ENCODE results near the gene SPATA16.

The SPATA16 gene

DNA sequence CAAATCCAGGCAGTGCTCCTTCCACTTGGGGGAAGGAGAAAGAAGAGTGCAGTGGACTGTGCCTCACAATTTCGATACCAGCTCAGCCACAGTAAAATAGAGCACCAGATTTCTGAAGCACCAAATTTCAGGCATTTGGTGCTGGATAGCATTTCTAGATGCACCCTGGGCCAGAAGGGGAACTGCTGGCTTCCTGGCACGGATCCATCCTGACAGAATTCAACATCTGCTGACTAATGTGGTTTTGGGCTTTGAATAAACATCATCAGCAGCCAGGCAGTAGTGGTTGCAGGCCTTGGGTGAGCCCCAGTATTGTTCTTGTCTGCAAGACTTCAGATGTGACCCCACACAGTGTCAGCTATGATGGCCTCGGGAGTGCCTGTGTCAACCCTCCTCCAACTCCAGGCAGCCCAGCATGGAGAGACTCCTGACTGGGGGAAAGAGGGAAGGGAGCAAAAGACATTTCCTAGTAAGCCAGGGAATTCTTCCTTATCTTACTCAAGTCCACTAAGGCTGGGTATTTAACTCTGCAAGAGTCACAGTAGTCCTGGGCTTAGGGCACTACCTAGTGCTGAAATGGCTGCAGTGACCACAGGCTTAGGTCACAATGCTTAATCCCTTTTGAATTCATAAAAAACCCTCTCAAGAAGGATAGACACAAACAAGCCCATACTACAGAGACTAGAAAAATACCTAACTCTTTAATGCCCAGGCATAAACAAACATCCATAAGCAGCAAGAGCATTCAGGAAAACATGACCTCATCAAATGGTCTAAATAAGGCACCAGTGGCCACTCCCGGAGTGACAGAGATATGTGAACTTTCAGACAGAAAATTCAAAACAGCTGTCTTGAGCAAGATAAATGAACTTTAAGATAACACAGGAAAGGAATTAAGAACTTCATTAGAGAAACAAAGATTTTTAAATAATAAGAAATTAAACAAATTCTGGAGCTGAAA is 74.7 kb downstream of the SPATA16 start:
- DNase-seq (no peak), ATAC-seq (ENCODE audit: insufficient read depth, low read depth) (peak; percentile 40; the same call in 1 of the 3 replicates)
- TF ChIP-seq, protein P1, sequence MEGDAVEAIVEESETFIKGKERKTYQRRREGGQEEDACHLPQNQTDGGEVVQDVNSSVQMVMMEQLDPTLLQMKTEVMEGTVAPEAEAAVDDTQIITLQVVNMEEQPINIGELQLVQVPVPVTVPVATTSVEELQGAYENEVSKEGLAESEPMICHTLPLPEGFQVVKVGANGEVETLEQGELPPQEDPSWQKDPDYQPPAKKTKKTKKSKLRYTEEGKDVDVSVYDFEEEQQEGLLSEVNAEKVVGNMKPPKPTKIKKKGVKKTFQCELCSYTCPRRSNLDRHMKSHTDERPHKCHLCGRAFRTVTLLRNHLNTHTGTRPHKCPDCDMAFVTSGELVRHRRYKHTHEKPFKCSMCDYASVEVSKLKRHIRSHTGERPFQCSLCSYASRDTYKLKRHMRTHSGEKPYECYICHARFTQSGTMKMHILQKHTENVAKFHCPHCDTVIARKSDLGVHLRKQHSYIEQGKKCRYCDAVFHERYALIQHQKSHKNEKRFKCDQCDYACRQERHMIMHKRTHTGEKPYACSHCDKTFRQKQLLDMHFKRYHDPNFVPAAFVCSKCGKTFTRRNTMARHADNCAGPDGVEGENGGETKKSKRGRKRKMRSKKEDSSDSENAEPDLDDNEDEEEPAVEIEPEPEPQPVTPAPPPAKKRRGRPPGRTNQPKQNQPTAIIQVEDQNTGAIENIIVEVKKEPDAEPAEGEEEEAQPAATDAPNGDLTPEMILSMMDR (IDR thresholded peaks at IDR 0.05; ENCODE audit: borderline replicate concordance, extremely low read depth, low read length, poor library complexity, severe bottlenecking) = no peak
- TF ChIP-seq EZH2 (IDR thresholded peaks at IDR 0.05; ENCODE audit: borderline replicate concordance, low read depth, low read length, severe bottlenecking) = no peak

DNA sequence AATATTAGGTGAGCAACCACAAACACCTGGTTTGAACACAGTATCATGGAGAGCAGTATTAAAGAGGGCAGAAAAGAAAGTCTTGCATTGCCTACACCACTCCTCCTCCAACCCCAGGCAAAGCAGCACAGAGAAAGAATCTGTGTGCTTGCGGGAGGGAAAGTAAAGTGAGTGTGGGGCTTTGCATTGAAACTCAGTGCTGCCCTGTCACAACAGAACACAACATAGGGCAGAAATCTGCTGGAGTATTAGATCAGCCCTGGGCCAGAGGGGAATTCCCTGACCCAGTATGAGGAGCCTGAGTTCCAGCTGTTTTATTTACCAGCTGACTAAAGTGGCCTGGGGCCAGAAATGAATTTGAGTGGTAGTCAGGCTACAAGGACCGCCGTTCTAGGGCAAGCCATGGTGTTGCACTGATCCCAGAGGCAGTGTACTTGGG is 75.5 kb downstream of the SPATA16 start:
- DNase-seq (no peak), ATAC-seq (ENCODE audit: insufficient read depth, low read depth) (peak; percentile 57; the same call in 2 of the 3 replicates)
- H2AFZ ChIP-seq (ENCODE audit: low read depth, low read length) = no peak overlapping the region
- no peaks in the 10 kb centered on the region for H3K79me2 ChIP-seq (ENCODE audit: insufficient read depth, low read length)
- TF ChIP-seq EZH2 (IDR thresholded peaks at IDR 0.05; ENCODE audit: borderline replicate concordance, low read depth, low read length, severe bottlenecking) = no peak
- TF ChIP-seq, protein P1 (IDR thresholded peaks at IDR 0.05; ENCODE audit: borderline replicate concordance, extremely low read depth, low read length, poor library complexity, severe bottlenecking) = no peak
- H3K4me2 ChIP-seq (ENCODE audit: insufficient read depth, low read length) = no peak overlapping the region
- H3K27ac ChIP-seq (ENCODE audit: low read length) = no peak overlapping the region
- H3K36me3 ChIP-seq (ENCODE audit: insufficient read depth, low read length) = no peaks in the 10 kb centered on the region
- no peaks in the 10 kb centered on the region for H3K9me3 ChIP-seq (ENCODE audit: insufficient read depth, low read length, severe bottlenecking)
- H3K9ac ChIP-seq (ENCODE audit: low read depth, low read length) = no peak overlapping the region
- H4K20me1 ChIP-seq (ENCODE audit: insufficient read depth, low read length) = no peaks in the 10 kb centered on the region
- no peaks in the 10 kb centered on the region for H3K4me1 ChIP-seq (ENCODE audit: insufficient read depth, low read length)
- no peak overlapping the region for H3K4me3 ChIP-seq (ENCODE audit: low read depth in 1 of 2, low read length in 2 of 2)
- H3K27me3 ChIP-seq (ENCODE audit: insufficient read depth, low read length, poor library complexity) = no peaks in the 10 kb centered on the region

More for the DNA sequence above, 74.7 kb downstream of the SPATA16 start:
- no peaks in the 10 kb centered on the region for H4K20me1 ChIP-seq (ENCODE audit: insufficient read depth, low read length)
- no peak overlapping the region for H3K4me3 ChIP-seq (ENCODE audit: low read depth in 1 of 2, low read length in 2 of 2)
- no peaks in the 10 kb centered on the region for H3K36me3 ChIP-seq (ENCODE audit: insufficient read depth, low read length)
- H3K9ac ChIP-seq (ENCODE audit: low read depth, low read length) = no peak overlapping the region
- no peak overlapping the region for H2AFZ ChIP-seq (ENCODE audit: low read depth, low read length)
- H3K79me2 ChIP-seq (ENCODE audit: insufficient read depth, low read length) = no peaks in the 10 kb centered on the region
- no peak overlapping the region for H3K4me2 ChIP-seq (ENCODE audit: insufficient read depth, low read length)
- no peaks in the 10 kb centered on the region for H3K27me3 ChIP-seq (ENCODE audit: insufficient read depth, low read length, poor library complexity)
- no peaks in the 10 kb centered on the region for H3K4me1 ChIP-seq (ENCODE audit: insufficient read depth, low read length)
- no peak overlapping the region for H3K27ac ChIP-seq (ENCODE audit: low read length)
- H3K9me3 ChIP-seq (ENCODE audit: insufficient read depth, low read length, severe bottlenecking) = no peaks in the 10 kb centered on the region

DNA sequence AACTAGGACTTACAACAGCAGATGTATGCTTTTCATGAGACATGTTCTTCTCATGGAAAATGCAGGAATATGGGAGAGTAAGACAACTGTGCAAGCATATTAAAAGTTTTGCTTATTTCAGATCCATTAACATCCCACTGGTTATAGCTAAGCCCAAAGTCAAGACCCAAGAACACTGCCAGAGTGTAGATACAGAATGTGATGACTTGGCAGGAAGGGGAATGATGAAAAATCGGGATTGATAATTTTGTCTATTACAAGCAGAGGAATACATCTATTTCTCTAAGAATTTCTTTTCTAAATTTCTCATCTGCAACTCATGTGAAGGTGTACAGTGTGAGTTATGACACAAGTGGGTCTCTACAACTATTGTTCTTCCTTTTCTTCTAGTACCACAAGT is 76.4 kb downstream of the SPATA16 start:
- Histone ChIP-seq H3K4me3 (ENCODE audit: low read depth in 1 of 2, low read length in 2 of 2) (no peak overlapping the region), H3K4me2 (ENCODE audit: insufficient read depth, low read length) (no peak overlapping the region), H3K4me1 (ENCODE audit: insufficient read depth, low read length) (no peaks in the 10 kb centered on the region), H3K79me2 (ENCODE audit: insufficient read depth, low read length) (no peaks in the 10 kb centered on the region), H2AFZ (ENCODE audit: low read depth, low read length) (no peak overlapping the region), H3K9ac (ENCODE audit: low read depth, low read length) (no peak overlapping the region), H3K36me3 (ENCODE audit: insufficient read depth, low read length) (no peaks in the 10 kb centered on the region), H4K20me1 (ENCODE audit: insufficient read depth, low read length) (no peaks in the 10 kb centered on the region), H3K27me3 (ENCODE audit: insufficient read depth, low read length, poor library complexity) (no peaks in the 10 kb centered on the region), H3K9me3 (ENCODE audit: insufficient read depth, low read length, severe bottlenecking) (no peaks in the 10 kb centered on the region), H3K27ac (ENCODE audit: low read length) (no peak overlapping the region)
- ATAC-seq (ENCODE audit: insufficient read depth, low read depth) (no peak), DNase-seq (no peak)
- no peak for TF ChIP-seq EZH2 (IDR thresholded peaks at IDR 0.05; ENCODE audit: borderline replicate concordance, low read depth, low read length, severe bottlenecking)
- TF ChIP-seq, protein P1 (IDR thresholded peaks at IDR 0.05; ENCODE audit: borderline replicate concordance, extremely low read depth, low read length, poor library complexity, severe bottlenecking) = no peak
